Astrocyte (in vitro differentiated cells and primary cell): ENCODE results near the gene TTYH3. TPM values are rescaled to one million over a fixed set of nuclear protein-coding genes. Genes with fewer than 3 reads are reported as not detected.

Experiments
- DNase-seq: peaks from one replicate; pipeline ENCODE4 v3.0.0-alpha.2; 2010; ENCODE audit warnings: low read depth
- FAIRE-seq: peaks from 2 replicates; lab custom pipeline; 2011; peaks lifted over from hg19 to GRCh38; lab: Jason Lieb, UNC
- H2AFZ ChIP-seq: 2 replicates; pipeline ENCODE4 v1.6.0; 2012; ENCODE audit warnings: low read depth, low read length, inconsistent platforms
- H3K27ac ChIP-seq: 2 replicates; pipeline ENCODE4 v1.5.1; 2011; ENCODE audit warnings: low read depth, low read length, inconsistent platforms
- H3K27me3 ChIP-seq: 2 replicates; pipeline ENCODE4 v1.6.0; 2011; ENCODE audit warnings: low read length, inconsistent platforms; ENCODE audit not compliant: insufficient read depth
- H3K36me3 ChIP-seq: 2 replicates; pipeline ENCODE4 v1.5.1; 2011; ENCODE audit warnings: low read length, inconsistent platforms; ENCODE audit not compliant: insufficient read depth
- H3K4me1 ChIP-seq: 2 replicates; pipeline ENCODE4 v1.5.1; 2011; ENCODE audit warnings: low read length, inconsistent platforms; ENCODE audit not compliant: insufficient read depth
- H3K4me2 ChIP-seq: 2 replicates; pipeline ENCODE4 v1.6.0; 2012; ENCODE audit warnings: low read length, inconsistent platforms
- H3K4me3 ChIP-seq: 2 replicates; pipeline ENCODE4 v1.5.1; 2011; ENCODE audit warnings: low read depth, mild to moderate bottlenecking, low read length, inconsistent platforms; ENCODE audit not compliant: insufficient read depth
- H3K79me2 ChIP-seq: 2 replicates; pipeline ENCODE4 v1.6.0; 2012; ENCODE audit warnings: mild to moderate bottlenecking, low read length, inconsistent platforms; ENCODE audit not compliant: insufficient read depth
- H3K9ac ChIP-seq: 2 replicates; pipeline ENCODE4 v1.6.0; 2012; ENCODE audit warnings: mild to moderate bottlenecking, low read length, inconsistent platforms
- H3K9me3 ChIP-seq: 2 replicates; pipeline ENCODE4 v1.5.1; 2012; ENCODE audit warnings: low read depth, mild to moderate bottlenecking, low read length, inconsistent platforms; ENCODE audit not compliant: insufficient read depth
- H4K20me1 ChIP-seq: 2 replicates; pipeline ENCODE4 v1.6.0; 2012; ENCODE audit warnings: low read length, inconsistent platforms; ENCODE audit not compliant: insufficient read depth
- H3K27ac Mint-ChIP-seq: one replicate; pipeline ENCODE4 v1.8.0; 2021; ENCODE audit warnings: mild to moderate bottlenecking, mixed read lengths; ENCODE audit not compliant: unreplicated experiment
- H3K27me3 Mint-ChIP-seq: one replicate; pipeline ENCODE4 v1.8.0; 2021; ENCODE audit warnings: low read depth, mixed read lengths; ENCODE audit not compliant: unreplicated experiment
- H3K36me3 Mint-ChIP-seq: one replicate; pipeline ENCODE4 v1.8.0; 2021; ENCODE audit warnings: low read depth, mixed read lengths; ENCODE audit not compliant: unreplicated experiment
- H3K4me1 Mint-ChIP-seq: one replicate; pipeline ENCODE4 v1.8.0; 2021; ENCODE audit warnings: low read depth, mixed read lengths; ENCODE audit not compliant: unreplicated experiment
- H3K4me3 Mint-ChIP-seq: one replicate; pipeline ENCODE4 v1.8.0; 2021; ENCODE audit warnings: mild to moderate bottlenecking, moderate library complexity, mixed read lengths; ENCODE audit not compliant: unreplicated experiment
- H3K9me3 Mint-ChIP-seq: one replicate; pipeline ENCODE4 v1.8.0; 2021; ENCODE audit warnings: mild to moderate bottlenecking, mixed read lengths; ENCODE audit not compliant: unreplicated experiment
- EZH2 ChIP-seq: IDR thresholded peaks from 2 replicates; pipeline ENCODE4 v1.6.1; 2012; ENCODE audit warnings: mild to moderate bottlenecking, low read length, inconsistent platforms; ENCODE audit not compliant: insufficient read depth
- total RNA-seq: library from RNA; stranded (reverse); gene quantifications from 2 replicates; pipeline ENCODE4 v1.2.1, GENCODE V29; 2021
- TF ChIP-seq, protein P1 (sequence below): IDR thresholded peaks from 2 replicates; pipeline ENCODE4 v1.5.1; 2011; ENCODE audit warnings: low read depth, mild to moderate bottlenecking, inconsistent platforms, low read length, moderate library complexity; ENCODE audit not compliant: insufficient read depth

Gene TTYH3
- total RNA-seq, 1 donor from 2014 or later = 273 TPM

DNA sequence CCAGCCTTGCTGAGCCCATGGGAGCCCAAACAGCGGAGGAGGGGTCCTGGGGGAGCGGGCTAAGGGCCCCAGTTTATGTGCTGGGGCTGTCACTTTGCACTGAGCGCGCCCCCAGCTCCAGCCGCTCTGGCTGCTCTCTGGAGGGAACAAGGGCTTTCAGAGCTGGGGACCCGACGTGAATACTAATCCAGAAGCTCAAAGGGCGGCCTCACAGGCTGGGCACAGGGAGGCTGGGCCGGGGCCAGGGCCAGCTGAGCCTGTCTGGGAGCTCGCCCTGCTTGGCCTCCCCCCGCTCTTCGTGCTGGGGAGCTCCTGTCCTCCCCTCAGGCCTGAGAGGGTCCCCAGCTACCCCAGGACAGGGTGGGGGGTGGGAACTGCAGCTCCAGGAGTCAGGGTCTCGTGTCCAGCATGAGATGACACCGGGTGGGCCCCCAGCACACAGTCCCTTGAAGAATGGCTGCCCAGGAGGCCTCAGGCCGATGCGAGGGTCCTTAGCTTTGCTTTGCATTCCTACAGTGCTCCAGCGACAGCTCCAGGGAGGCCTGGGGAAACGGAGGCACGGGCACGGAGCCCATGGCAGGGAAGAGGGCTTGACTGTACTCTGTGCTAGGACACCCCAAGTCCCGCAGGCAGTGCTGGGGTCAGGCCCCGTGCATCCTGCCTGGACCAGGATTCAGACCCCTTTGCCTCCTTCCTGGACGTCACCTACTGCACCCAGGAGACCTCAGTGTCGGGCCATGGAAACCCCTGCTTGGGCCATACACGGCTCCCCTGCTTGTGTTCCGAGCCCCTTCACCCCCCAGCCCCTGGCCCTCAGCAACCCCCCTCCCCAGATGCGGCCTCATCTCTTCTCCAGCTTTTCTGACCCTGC lies 50.4 kb downstream of the TTYH3 start:
- Histone ChIP-seq H2AFZ (no peak overlapping the region), H3K27me3 (peaks cover 10% of the 10 kb centered on the region)
- no peak for FAIRE-seq

DNA sequence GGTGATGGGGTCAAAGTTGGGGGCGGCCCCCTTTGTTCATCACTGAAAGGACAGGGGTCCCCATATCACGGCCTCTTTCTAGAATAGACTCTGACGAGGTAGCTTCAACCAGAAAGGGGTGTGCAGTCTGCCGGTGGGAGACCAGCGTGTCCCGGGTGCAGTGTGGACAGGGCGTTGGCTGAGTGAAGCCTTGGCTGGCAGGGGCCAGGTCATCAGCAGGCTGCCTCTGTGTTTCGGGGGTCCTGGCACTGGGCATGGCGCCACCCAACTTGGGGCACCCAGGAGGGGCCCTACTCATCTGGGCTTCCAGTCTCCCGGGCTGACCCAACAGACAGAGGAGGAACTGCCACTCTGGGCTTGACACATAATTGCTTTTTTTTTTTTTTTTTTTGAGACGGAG lies 52.7 kb downstream of the TTYH3 start:
- peaks cover 2% of the 10 kb centered on the region for H3K9me3 Mint-ChIP-seq
- FAIRE-seq = no peak
- Histone ChIP-seq H3K27ac (no peak overlapping the region), H3K27me3 (peaks cover 17% of the 10 kb centered on the region), H3K79me2 (no peaks in the 10 kb centered on the region), H3K4me1 (peaks cover 21% of the 10 kb centered on the region), H4K20me1 (peaks cover 5% of the 10 kb centered on the region), H3K4me2 (no peak overlapping the region), H2AFZ (no peak overlapping the region), H3K9me3 (no peaks in the 10 kb centered on the region), H3K4me3 (no peak overlapping the region), H3K36me3 (no peaks in the 10 kb centered on the region), H3K9ac (no peak overlapping the region)
- no peak overlapping the region for H3K4me3 Mint-ChIP-seq
- TF ChIP-seq EZH2 = no peak
- TF ChIP-seq, protein P1, sequence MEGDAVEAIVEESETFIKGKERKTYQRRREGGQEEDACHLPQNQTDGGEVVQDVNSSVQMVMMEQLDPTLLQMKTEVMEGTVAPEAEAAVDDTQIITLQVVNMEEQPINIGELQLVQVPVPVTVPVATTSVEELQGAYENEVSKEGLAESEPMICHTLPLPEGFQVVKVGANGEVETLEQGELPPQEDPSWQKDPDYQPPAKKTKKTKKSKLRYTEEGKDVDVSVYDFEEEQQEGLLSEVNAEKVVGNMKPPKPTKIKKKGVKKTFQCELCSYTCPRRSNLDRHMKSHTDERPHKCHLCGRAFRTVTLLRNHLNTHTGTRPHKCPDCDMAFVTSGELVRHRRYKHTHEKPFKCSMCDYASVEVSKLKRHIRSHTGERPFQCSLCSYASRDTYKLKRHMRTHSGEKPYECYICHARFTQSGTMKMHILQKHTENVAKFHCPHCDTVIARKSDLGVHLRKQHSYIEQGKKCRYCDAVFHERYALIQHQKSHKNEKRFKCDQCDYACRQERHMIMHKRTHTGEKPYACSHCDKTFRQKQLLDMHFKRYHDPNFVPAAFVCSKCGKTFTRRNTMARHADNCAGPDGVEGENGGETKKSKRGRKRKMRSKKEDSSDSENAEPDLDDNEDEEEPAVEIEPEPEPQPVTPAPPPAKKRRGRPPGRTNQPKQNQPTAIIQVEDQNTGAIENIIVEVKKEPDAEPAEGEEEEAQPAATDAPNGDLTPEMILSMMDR = no peak
- no peak for DNase-seq
- peaks cover 4% of the 10 kb centered on the region for H3K36me3 Mint-ChIP-seq
- peaks cover 27% of the 10 kb centered on the region for H3K27me3 Mint-ChIP-seq
- H3K4me1 Mint-ChIP-seq = peaks cover 10% of the 10 kb centered on the region
- H3K27ac Mint-ChIP-seq = no peak overlapping the region

More for the DNA sequence above, 50.4 kb downstream of the TTYH3 start:
- Histone ChIP-seq H3K36me3 (no peaks in the 10 kb centered on the region), H3K9ac (no peak overlapping the region), H3K4me3 (no peak overlapping the region), H3K4me2 (no peak overlapping the region), H4K20me1 (no peaks in the 10 kb centered on the region), H3K9me3 (no peaks in the 10 kb centered on the region), H3K27ac (no peak overlapping the region), H3K79me2 (no peaks in the 10 kb centered on the region), H3K4me1 (peaks cover 3% of the 10 kb centered on the region)
- peaks cover 18% of the 10 kb centered on the region for H3K27me3 Mint-ChIP-seq
- H3K4me1 Mint-ChIP-seq = peaks cover 3% of the 10 kb centered on the region
- H3K9me3 Mint-ChIP-seq = peaks cover 2% of the 10 kb centered on the region
- no peak overlapping the region for H3K27ac Mint-ChIP-seq
- peaks cover 4% of the 10 kb centered on the region for H3K36me3 Mint-ChIP-seq
- no peak for DNase-seq
- TF ChIP-seq EZH2 = peak; percentile 4
- TF ChIP-seq, protein P1 = no peak
- no peak overlapping the region for H3K4me3 Mint-ChIP-seq

GRCh38 chr7:2686101-2686500 lies 54.3 kb downstream of the TTYH3 start:
- no peak overlapping the region for H3K4me3 Mint-ChIP-seq
- peaks cover 11% of the 10 kb centered on the region for H3K27me3 ChIP-seq
- peaks cover 33% of the 10 kb centered on the region for H3K4me1 ChIP-seq
- H3K36me3 Mint-ChIP-seq = peaks cover 7% of the 10 kb centered on the region
- peaks cover 2% of the 10 kb centered on the region for H3K9me3 Mint-ChIP-seq
- H3K4me3 ChIP-seq = no peak overlapping the region
- no peak overlapping the region for H3K27ac Mint-ChIP-seq
- H4K20me1 ChIP-seq = peaks cover 5% of the 10 kb centered on the region
- no peak for DNase-seq
- H3K79me2 ChIP-seq = no peaks in the 10 kb centered on the region
- H3K4me1 Mint-ChIP-seq = peaks cover 13% of the 10 kb centered on the region
- no peak overlapping the region for H3K27ac ChIP-seq
- H3K27me3 Mint-ChIP-seq = peaks cover 24% of the 10 kb centered on the region
- no peak for TF ChIP-seq EZH2
- TF ChIP-seq, protein P1 = no peak
- no peaks in the 10 kb centered on the region for H3K36me3 ChIP-seq
- FAIRE-seq = no peak
- H3K9ac ChIP-seq = no peak overlapping the region
- no peak overlapping the region for H3K4me2 ChIP-seq
- H3K9me3 ChIP-seq = no peaks in the 10 kb centered on the region
- no peak overlapping the region for H2AFZ ChIP-seq
